Bone marrow (tissue), 2 donors: ENCODE results near the gene ZNF892.
A peak's percentile ranks its signal among the peaks of the same experiment; 100 is the strongest.
"Not testable (repeated sequence)": the region's sequence is repeated elsewhere in the genome, so short reads cannot be mapped to it uniquely, and the experiment has no call there.

ENCODE experiments used
- DNase-seq, 2 donors: peaks; one replicate each; lab custom pipeline; 2025; lab: John Stamatoyannopoulos, UW

ZNF892 gene

GRCh38 chr2:95225658-95226057 lies 18.3 kb downstream of the ZNF892 start:
- no peak for DNase-seq

- peak in 1 of 2 donors; percentile 15 for DNase-seq
These were observed 24.4 kb downstream of the ZNF892 start for GRCh38 chr2:95231723-95232122.

GRCh38 chr2:95232232-95232631 lies 24.9 kb downstream of the ZNF892 start:
- DNase-seq: no peak

GRCh38 chr2:95234286-95234785 lies 27.0 kb downstream of the ZNF892 start:
- DNase-seq: no peak

GRCh38 chr2:95234816-95235215 lies 27.5 kb downstream of the ZNF892 start:
- DNase-seq: no peak

- no peak for DNase-seq
These were observed 30.8 kb downstream of the ZNF892 start for GRCh38 chr2:95238131-95238530.

GRCh38 chr2:95240091-95240490 lies 32.8 kb downstream of the ZNF892 start:
- no peak for DNase-seq

GRCh38 chr2:95240556-95240955 lies 33.2 kb downstream of the ZNF892 start:
- no peak for DNase-seq

GRCh38 chr2:95242084-95242483 lies 34.8 kb downstream of the ZNF892 start:
- not testable (repeated sequence) for DNase-seq
